ENCODE results near the gene PPP1R12B.
"Not testable (repeated sequence)": the region's sequence is repeated elsewhere in the genome, so short reads cannot be mapped to it uniquely, and the experiment has no call there.

PPP1R12B gene

GRCh38 chr1:202348005-202348508, 442 bp upstream of the PPP1R12B start:
- no peak for DNase-seq (ENCODE audit: low read depth)
- no peak for TF ChIP-seq CTCF (conservative IDR thresholded peaks at IDR 0.05; ENCODE audit: low read depth, low read length)
- peak overlapping the region; percentile 94 for H3K4me3 ChIP-seq (ENCODE audit: low read length)

- peak overlapping the region; percentile 94 for H3K4me3 ChIP-seq (ENCODE audit: low read length)
- TF ChIP-seq CTCF (conservative IDR thresholded peaks at IDR 0.05; ENCODE audit: low read depth, low read length), result no peak
- DNase-seq (ENCODE audit: low read depth), result peak; percentile 43
Measured at GRCh38 chr1:202349206-202349928, 868 bp downstream of the PPP1R12B start.

GRCh38 chr1:202351725-202352124, 3.2 kb downstream of the PPP1R12B start:
- TF ChIP-seq CTCF (conservative IDR thresholded peaks at IDR 0.05; ENCODE audit: low read depth, low read length), result no peak
- no peak overlapping the region for H3K4me3 ChIP-seq (ENCODE audit: low read length)
- no peak for DNase-seq (ENCODE audit: low read depth)

GRCh38 chr1:202352583-202353197, 4.2 kb downstream of the PPP1R12B start:
- not testable (repeated sequence) for DNase-seq (ENCODE audit: low read depth); H3K4me3 ChIP-seq (ENCODE audit: low read length)

- no peak overlapping the region for H3K4me3 ChIP-seq (ENCODE audit: low read length)
- DNase-seq (ENCODE audit: low read depth), result no peak
- no peak for TF ChIP-seq CTCF (conservative IDR thresholded peaks at IDR 0.05; ENCODE audit: low read depth, low read length)
Measured at GRCh38 chr1:202355944-202356553, 7.5 kb downstream of the PPP1R12B start.

GRCh38 chr1:202357506-202357905, 9.0 kb downstream of the PPP1R12B start:
- DNase-seq (ENCODE audit: low read depth), result no peak
- no peak overlapping the region for H3K4me3 ChIP-seq (ENCODE audit: low read length)
- TF ChIP-seq CTCF (conservative IDR thresholded peaks at IDR 0.05; ENCODE audit: low read depth, low read length), result no peak

- no peak for TF ChIP-seq CTCF (conservative IDR thresholded peaks at IDR 0.05; ENCODE audit: low read depth, low read length)
- DNase-seq (ENCODE audit: low read depth), result no peak
- H3K4me3 ChIP-seq (ENCODE audit: low read length), result no peak overlapping the region
Measured at GRCh38 chr1:202361224-202361623, 12.7 kb downstream of the PPP1R12B start.

Data from retinal pigment epithelial cell (primary cell).